ENCODE results near the gene ZNF581.

ZNF581 gene

GRCh38 chr19:55648585-55649267, 5.3 kb downstream of the ZNF581 start:
- DNase-seq (ENCODE audit: low spot score): no peak

- no peak for DNase-seq (ENCODE audit: low spot score)
These were observed 6.0 kb downstream of the ZNF581 start for GRCh38 chr19:55649268-55650125.

DNA sequence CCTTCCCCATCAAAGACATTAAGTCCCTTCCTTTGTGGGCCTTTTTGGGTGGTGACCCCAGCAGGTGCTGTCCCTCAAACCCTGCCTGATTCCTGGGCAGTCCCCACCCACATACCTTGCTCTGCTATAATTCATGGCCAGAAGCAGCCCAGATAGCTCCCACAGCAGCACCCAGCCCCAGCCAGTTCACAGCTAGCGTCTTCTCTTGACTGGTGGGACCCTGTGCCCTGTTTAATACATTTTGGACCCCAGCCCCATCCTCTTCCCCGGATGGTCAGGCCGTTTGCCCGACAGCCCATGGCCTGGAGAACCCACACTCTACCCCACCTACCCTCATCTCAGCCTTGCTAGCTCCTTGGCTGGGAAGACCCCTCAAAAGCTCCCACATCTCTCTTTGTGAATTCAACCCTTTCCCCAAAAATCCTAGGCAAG, 6.7 kb downstream of the ZNF581 start:
- DNase-seq (ENCODE audit: low spot score): no peak

GRCh38 chr19:55650602-55651230, 7.3 kb downstream of the ZNF581 start:
- no peak for DNase-seq (ENCODE audit: low spot score)

DNA sequence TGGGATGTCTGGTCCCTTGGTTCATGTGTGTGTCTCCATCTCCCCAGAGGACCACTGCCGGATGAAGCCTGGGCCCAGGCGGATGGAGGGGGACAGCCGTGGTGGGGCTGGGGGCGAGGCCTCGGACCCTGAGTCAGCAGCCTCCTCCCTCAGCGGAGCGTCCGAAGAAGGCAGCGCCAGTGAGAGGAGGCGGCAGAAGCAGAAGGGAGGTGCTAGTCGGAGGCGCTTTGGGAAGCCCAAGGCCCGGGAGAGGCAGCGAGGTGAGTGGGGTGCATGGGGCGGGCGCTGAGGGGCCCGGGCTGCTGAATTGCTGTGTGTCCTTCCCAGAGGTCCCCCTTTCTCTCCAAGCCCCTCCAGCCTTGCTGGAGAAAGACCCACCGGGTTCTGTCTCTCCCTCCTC, 7.8 kb downstream of the ZNF581 start:
- no peak for DNase-seq (ENCODE audit: low spot score)

DNA sequence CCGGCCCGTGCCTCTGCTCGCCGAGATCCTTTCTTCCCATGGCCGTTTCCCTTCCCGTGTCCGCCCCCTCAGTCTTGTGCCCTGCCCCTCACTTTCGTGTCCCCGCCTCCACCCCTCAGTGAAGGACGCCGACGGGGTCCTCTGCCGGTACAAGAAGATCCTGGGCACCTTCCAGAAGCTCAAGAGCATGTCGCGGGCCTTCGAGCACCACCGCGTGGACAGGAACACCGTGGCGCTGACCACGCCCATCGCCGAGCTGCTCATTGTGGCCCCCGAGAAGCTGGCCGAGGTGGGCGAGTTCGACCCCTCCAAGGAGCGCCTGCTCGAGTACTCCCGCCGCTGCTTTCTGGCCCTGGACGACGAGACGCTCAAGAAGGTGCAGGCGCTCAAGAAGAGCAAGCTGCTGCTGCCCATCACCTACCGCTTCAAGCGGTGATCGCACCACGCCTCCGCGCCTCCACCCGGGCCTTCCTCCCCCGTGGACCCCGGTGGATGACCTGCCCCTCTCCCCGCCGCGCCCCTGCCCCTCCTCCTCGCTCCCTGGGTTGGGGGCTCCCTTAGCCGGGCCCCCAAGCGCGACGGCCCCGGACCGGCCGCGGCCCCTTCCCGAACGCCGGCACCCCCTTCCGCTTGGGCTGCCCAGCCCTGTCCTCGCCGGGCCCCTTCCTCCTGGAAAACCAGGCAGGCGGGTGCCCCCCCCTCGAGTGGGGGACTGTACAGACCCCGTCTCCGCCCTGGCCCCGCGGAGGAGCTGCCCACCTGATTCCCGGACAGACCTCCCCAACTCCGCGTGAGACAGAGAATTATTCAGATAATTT, 9.1 kb downstream of the ZNF581 start:
- no peak for DNase-seq (ENCODE audit: low spot score)

GRCh38 chr19:55653651-55654322, 10.3 kb downstream of the ZNF581 start:
- DNase-seq (ENCODE audit: low spot score): peak; percentile 98

DNA sequence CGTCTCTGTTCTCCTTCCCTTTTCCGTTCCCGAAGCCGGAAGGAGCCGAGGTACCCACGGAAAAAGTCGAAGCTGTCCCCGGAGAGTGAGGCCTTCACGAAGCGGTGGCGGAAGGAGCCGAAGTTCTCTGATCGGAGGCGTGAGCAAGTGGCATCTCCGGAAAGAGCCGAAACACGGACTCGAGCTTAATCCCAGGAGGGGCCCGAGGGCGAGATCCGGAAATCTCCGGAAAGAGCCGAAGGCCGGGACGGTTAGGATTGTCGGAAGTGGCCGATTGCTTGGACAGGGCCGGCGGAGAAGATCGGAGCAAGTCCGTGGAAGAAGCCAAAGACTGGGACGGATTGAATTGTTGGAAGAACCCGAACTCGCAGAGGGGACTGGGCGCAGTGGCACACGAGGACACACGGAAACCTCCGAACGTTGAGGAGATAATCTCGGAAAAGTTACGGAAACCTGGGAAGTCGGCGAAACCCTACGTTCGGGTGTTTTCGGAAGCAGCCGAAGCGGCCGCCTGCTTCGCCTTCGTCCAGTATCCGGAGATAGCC, 10.9 kb downstream of the ZNF581 start:
- peak; percentile 100 for DNase-seq (ENCODE audit: low spot score)

DNA sequence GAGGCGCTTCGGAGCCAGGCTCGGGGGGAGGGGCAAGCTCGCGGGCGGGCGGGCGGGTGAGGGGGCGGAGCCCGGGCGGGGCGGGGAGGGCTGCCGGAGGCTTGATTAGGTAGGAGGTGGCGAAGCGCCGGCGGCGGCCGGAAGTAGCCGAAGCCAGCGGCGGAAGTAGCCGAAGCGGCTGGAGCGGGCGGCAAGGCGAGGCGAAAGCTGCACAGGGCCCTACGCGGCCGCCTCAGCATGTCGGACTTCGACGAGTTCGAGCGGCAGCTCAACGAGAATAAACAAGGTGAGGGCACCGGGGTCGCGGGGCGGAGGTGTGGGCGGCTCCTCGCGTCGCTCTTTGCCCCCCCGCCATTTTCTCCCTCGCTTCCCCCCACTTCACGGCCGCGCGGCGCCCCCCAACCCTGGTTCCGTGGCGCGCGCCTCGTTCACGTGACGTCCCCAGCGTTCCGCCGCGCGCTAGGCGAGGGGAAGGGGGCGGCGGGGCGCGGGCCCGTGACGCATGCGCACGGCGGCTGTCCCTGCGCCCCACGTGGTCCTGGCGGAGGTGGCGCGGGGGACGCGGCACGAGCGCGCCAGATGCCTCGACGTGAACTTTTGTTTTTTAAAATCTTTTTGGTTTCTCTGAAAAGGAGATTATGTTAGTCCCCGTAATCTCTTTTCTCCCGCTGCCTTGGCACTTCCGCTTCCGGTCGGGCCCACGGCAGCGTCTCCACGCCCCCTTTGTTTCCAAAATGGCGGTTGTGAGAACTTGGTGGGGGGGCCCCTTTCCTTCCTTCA, 11.6 kb downstream of the ZNF581 start, which contains the start of gene U2AF2:
U2AF2 (plus strand) TSS at position 168 of the 780 bp plus-strand sequence; CDS start at position 238, 70 bp downstream.
- DNase-seq (ENCODE audit: low spot score): peak; percentile 96

DNA sequence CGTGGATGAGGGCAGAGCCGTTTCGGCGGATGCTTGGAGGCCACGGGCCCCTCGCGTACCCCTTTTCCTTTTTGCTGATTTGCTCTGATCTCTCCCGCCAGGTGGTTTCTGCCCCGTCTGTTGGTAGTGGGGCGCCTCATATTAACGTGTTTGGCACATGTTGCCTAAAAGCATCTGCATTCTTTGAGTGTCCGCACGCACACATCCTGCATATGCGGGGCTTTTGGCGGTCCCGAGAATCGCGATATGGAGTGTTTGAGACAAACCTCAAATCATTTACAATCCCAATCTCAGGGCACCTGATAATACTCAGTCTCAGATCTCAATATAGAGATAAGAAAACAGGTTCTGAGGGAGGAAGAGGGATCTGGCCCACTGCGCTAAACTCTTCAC, 12.2 kb downstream of the ZNF581 start:
- DNase-seq (ENCODE audit: low spot score): no peak

DNA sequence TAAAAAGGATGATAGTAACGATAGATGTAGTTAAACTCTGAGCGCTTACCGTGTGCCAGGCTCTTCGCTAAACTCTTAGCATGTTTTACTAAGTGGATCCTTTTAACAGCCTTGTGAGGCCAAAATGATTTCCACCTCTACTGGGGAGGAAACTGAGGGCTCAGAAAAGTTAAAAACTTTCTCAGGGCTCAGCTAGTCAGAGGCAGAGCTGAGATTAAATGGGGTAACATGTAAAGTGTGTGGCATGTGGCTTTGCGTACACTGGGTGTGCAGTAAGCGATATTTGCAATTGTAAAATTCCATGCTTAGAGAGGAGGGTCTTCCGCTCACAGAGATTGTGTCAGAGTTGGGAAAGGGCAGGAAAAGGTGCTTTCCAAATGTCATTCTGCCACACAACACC, 13.1 kb downstream of the ZNF581 start:
- no peak for DNase-seq (ENCODE audit: low spot score)

DNA sequence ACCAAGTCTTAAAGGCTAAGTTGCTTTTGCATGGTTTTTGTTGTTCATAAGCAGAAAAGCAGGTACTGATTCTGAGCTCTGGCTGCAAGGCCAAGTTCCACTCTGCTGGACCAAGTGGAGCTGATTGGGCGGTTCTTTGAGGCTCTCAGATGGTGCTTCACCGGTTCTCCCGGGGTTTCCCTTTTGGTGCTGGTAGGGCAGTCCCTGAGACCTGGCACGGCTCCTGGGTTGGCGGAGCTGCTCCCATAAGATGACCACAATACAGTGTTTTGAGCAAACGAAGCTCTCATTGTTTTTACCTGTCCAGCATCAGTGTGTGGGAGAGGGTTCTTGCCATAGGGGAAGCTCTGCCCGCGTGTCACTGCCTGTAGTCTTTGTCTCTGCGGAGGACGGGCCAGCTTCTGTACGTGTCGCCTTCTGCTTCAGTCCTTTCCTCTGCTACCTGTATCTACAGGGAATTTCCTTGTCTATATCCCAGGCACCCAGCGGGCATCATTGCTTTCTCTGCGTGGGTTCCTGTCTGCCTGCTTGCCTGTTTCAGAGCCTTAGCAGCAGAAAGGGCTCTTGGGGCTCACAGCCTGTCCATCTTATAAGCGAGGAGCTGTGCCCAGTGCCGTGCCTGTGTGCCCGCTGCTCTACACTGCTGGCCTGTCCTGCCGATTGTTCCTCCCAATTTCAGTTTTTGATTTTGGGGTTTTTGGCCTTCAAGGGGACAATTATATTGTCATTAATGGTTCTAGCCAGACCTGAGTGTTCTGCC, 13.7 kb downstream of the ZNF581 start:
- DNase-seq (ENCODE audit: low spot score): no peak

GRCh38 chr19:55658846-55659459, 15.5 kb downstream of the ZNF581 start:
- DNase-seq (ENCODE audit: low spot score): no peak

- DNase-seq (ENCODE audit: low spot score): no peak
These were observed 16.4 kb downstream of the ZNF581 start for GRCh38 chr19:55659822-55660221.

DNA sequence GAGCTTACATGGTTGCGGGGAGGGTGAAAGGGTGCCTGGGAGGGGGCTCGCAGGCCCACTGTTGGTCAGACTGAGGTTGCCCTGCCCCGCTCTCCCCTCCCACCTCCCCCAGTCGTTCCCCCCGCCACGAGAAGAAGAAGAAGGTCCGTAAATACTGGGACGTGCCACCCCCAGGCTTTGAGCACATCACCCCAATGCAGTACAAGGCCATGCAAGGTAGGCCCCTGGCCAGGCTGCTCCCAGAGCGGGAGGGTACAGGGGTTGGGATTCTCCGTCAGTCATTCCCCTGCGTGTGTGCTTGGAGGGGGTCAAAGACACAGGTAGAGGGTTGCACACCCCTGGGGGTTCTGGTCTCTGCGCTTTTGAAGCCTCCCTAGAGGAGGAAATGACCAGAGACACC, 17.0 kb downstream of the ZNF581 start:
- no peak for DNase-seq (ENCODE audit: low spot score)

DNA sequence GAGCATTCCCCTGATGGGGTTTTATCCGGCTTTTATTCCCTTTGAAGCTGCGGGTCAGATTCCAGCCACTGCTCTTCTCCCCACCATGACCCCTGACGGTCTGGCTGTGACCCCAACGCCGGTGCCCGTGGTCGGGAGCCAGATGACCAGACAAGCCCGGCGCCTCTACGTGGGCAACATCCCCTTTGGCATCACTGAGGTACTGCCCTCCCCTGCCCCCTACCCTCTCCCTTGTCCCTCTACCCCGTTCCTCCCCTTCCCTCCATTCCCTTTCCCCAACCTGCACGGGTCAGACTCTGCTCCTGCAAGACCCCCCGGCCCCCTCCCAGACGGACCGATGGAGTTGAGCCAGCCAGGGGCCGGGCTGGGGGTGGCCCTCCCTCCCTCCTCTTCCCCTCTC, 17.5 kb downstream of the ZNF581 start:
- no peak for DNase-seq (ENCODE audit: low spot score)

DNA sequence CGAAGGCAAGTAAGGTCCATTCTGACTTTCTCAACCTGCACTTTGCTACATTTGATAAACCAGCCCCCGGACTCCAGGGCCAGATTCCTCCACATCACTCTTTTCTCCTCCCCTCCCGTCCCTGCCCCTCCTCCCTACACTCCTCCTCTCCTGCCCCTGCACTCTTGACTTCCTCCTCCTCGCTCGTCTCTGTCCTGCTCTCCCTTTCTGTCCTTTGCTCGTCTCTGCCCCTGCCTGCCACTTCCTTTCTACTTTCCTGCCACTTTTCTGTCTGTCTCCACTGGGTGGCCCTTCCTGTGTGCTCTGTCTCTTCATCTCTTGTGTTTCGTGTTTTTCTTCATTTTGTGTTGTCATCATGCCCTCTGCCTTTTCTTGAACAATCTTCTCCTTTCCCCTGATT, 18.4 kb downstream of the ZNF581 start:
- DNase-seq (ENCODE audit: low spot score): no peak

- no peak for DNase-seq (ENCODE audit: low spot score)
These were observed 20.5 kb downstream of the ZNF581 start for GRCh38 chr19:55663846-55664536.
